Measurements from ENCODE around the gene STPG3.

Gene STPG3

DNA sequence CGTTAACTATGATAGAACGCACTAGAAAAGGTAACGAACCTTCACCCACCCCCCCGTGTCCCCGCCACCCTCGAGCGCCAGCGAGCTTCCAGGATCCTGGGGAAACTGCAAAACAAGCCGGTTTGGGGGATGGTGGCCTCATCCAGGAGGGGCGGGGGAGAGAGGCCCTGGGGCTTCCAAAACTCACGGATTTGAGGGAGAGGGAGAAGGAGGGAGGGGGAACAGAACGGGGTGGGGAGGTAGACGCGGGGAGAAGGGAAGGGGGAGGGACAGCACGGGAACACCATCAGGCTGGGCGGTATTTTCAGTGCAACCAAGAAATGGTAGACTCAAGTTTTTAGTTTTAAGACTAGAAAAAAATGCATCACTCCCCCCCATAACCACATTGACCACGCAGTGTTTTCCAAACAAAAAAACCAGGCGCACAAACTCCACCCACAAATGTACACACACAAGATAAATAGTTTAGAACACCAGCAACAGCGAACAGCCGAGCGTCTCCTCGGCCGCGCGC lies 49.5 kb downstream of the STPG3 start:
- TF ChIP-seq, protein P1, sequence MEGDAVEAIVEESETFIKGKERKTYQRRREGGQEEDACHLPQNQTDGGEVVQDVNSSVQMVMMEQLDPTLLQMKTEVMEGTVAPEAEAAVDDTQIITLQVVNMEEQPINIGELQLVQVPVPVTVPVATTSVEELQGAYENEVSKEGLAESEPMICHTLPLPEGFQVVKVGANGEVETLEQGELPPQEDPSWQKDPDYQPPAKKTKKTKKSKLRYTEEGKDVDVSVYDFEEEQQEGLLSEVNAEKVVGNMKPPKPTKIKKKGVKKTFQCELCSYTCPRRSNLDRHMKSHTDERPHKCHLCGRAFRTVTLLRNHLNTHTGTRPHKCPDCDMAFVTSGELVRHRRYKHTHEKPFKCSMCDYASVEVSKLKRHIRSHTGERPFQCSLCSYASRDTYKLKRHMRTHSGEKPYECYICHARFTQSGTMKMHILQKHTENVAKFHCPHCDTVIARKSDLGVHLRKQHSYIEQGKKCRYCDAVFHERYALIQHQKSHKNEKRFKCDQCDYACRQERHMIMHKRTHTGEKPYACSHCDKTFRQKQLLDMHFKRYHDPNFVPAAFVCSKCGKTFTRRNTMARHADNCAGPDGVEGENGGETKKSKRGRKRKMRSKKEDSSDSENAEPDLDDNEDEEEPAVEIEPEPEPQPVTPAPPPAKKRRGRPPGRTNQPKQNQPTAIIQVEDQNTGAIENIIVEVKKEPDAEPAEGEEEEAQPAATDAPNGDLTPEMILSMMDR (IDR thresholded peaks at IDR 0.05; ENCODE audit: insufficient read depth, low read length, missing control alignments) = no peak
- DNase-seq (ENCODE audit: low read depth, low spot score) = no peak
- ChIA-PET CTCF (interaction anchor here (1.5 kb wide), 1 partner anchor 13 kb away, joined by 5 read pairs; no protein-coding TSS in a partner anchor), POLR2A (no interaction called here)
- peak overlapping the region; percentile 33 for H3K4me3 ChIP-seq (ENCODE audit: low read depth, low read length)

DNA sequence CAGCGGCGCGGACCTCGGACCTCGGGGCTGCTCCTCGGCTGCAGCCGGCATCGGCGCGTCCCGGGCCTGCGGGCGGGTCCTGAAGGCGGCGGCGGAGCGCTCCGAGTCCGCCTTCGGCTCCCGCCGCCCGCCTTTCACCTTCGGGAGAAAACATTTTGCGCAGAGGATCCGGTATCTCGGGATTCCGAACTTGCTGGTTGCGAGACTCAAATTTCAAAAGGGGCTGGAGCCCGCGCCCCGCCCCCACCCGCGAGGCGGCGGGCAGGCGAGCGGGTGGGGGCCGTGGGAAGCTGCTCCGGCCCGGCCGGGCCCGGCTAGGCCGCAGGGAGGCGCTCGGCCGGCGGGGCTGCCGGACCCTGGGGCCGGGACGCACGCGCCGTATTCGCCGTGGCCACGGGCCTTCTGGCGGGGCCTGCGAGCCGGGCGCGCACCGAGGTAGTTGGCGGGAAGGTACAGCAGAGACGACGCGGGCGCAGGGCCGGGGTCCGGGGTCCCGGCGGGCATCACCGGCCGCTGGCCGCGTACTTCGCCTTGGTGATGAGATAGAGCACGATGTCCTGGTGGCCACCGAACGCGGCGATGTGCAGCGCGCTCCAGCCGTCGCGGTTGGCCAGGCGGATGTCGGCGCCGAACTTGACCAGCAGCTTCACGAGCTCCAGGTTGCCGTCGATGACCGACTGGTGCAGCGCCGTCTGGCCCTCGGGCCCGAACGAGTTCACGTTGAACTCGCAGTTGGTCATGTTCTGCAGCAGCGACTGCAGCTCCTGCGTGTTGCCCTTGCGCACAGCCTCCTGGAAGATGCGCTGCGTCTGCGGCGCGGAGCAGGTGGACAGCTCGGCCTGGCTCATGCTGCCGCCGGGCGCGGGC lies 50.2 kb downstream of the STPG3 start:
- no peak for DNase-seq (ENCODE audit: low read depth, low spot score)
- ChIA-PET CTCF (interaction anchor here (0.7 to 2.7 kb wide), 20 partner anchors 9 to 292 kb away, joined by 3 to 7 read pairs (median 4); partner anchors contain the start of genes EXD3 and NOXA1), POLR2A (no interaction called here)

DNA sequence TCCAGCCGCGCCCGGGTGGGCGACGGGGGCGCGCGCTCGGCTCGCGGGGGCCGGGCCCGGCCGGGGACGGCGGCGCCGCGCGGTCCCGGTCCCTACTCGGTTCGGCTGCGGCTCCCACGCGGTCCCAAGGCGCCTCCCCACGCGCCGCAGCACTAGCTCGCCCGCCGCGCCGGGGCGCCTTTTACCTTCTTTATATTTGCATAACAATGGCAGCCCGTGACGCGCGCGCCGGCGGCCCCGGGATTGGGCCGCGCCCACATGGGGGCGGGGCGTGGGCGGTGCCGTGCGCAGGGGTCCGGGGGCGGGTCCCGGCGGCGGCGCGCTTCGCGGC lies 51.0 kb downstream of the STPG3 start, which contains the start of gene NRARP:
TSS of gene NRARP (minus strand) at position 154 of the 331 bp plus-strand sequence. CDS start 343 bp downstream, outside the sequence.
- TF ChIP-seq, protein P1 (IDR thresholded peaks at IDR 0.05; ENCODE audit: insufficient read depth, low read length, missing control alignments) = no peak
- H3K4me3 ChIP-seq (ENCODE audit: low read depth, low read length) = peak within 1 kb of the TSS; percentile 53
- ChIA-PET POLR2A (no interaction called here), CTCF (interaction anchor here (0.9 to 2.7 kb wide), 22 partner anchors 9 to 291 kb away, joined by 3 to 7 read pairs (median 5); partner anchors contain the start of genes EXD3 and NOXA1)
- DNase-seq (ENCODE audit: low read depth, low spot score) = no peak

More for the DNA sequence above, 50.2 kb downstream of the STPG3 start:
- TF ChIP-seq, protein P1 (IDR thresholded peaks at IDR 0.05; ENCODE audit: insufficient read depth, low read length, missing control alignments) = no peak
- H3K4me3 ChIP-seq (ENCODE audit: low read depth, low read length) = peak overlapping the region; percentile 46

DNA sequence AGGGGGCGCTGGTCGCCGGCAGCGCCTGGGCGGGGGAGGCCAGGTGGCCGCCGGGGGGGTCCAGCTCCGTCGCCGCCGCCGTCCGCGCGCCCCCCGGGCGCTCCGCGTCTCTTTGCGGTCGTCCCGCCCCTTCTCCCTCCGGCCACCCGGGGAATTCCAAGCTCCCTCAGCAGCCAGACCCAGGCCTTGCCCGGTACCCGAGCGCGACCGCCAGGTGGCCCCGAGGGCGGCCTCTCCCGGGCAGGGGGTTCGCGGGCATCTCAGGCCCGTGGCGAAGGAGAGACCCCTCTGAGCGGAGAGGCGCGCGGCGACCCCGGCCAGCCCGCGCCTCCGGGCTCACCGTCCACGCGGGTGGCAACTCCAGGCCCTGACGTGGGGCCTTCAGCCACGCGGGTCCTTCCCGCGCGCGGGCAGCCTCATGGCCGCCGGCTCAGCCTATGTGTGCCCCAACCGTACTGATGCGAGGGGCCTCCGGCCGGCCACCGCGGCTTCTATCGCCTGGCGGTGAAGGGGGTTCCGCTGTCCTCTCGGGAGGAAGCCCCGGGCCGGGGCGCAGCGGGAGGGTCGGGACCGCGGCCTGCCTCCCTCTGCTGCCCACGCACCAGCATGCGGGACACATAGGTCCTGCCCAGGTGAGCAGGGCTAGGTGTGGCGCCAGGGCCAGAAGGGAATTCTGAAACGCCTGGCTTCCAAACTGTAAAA lies 51.5 kb downstream of the STPG3 start:
- POLR2A ChIA-PET = interaction anchor here (0.6 kb wide), 1 partner anchor 60 kb away, joined by 3 read pairs; no protein-coding TSS in a partner anchor
- TF ChIP-seq, protein P1 (IDR thresholded peaks at IDR 0.05; ENCODE audit: insufficient read depth, low read length, missing control alignments) = peak; percentile 75
- H3K4me3 ChIP-seq (ENCODE audit: low read depth, low read length) = peak overlapping the region; percentile 50
- CTCF ChIA-PET = interaction anchor here (0.9 to 2.7 kb wide), 21 partner anchors 8 to 229 kb away, joined by 3 to 7 read pairs (median 5); partner anchors contain the start of genes EXD3 and NOXA1
- no peak for DNase-seq (ENCODE audit: low read depth, low spot score)
